Frontal cortex (tissue), 4 donors: ENCODE measurements around the gene B3GAT1. TPM values are rescaled to one million over a fixed set of nuclear protein-coding genes. Genes with fewer than 3 reads are reported as not detected.

Source experiments
- DNase-seq, 2 donors: peaks; one replicate each; pipeline ENCODE4 v3.0.0; 2012; ENCODE audit warnings: low spot score in 2 of 2
- FAIRE-seq: peaks from 2 replicates; lab custom pipeline; 2012; peaks lifted over from hg19 to GRCh38; lab: Jason Lieb, UNC
- total RNA-seq: library from RNA; depleted of rRNA; stranded (reverse); fragments of >200 nt; gene quantifications from one replicate; pipeline ENCODE4 v1.2.3, GENCODE V29; 2014
- donor health status: control.
- donor health status: control.
- donor health status: control.

B3GAT1 gene
- total RNA-seq, 1 donor from 2014 or later: 47.3 TPM

- no peak for FAIRE-seq
- DNase-seq: no peak
Observed at GRCh38 chr11:134362192-134362901, 49.7 kb downstream of the B3GAT1 start.

GRCh38 chr11:134361661-134362060 lies 50.4 kb downstream of the B3GAT1 start:
- FAIRE-seq (no peak), DNase-seq (no peak)

DNA sequence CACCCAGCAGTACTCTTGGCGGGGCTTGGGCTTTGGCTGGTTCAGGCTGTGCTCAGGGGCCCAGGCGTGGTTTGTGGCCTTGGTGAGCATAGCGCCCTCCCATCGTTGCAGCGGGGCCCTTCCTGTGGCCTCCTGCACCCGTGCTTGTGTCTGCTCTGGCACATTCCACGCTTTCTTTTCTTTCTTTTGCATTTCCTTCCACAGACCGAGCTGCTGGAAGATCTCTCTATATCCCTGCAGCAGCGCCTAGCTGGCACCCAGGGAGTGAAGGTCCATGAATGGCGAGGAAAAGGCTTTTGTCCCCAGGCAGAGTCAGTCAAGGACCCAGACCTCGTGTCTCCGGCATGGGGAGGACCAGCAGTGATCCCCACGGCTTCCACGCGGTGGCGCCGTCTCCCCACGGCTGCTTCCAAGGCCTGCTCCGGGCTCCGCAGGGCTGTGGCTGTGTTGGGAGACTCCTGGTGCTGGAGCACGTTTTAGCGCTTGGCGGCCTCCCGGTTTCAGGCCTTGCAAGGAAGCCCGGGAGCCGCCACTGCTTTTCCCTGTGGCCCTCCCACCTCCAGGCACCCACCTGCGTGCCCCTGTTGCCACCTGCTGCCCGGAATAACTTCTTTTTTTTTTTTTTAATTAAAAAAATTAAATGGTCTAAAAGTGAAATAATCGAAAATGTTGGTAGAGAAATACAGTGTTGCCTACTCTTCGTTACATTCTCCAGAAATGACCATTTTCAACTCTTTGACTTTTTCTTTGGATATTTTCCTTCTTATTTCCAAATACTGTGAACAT lies 51.8 kb downstream of the B3GAT1 start:
- FAIRE-seq: no peak
- DNase-seq: peak; percentile 83 to 89

- FAIRE-seq (no peak), DNase-seq (no peak)
Observed at GRCh38 chr11:134359646-134360045, 52.4 kb downstream of the B3GAT1 start.

GRCh38 chr11:134358856-134359490 lies 53.1 kb downstream of the B3GAT1 start:
- FAIRE-seq (no peak), DNase-seq (no peak)

- FAIRE-seq: no peak
- DNase-seq: no peak
Observed at GRCh38 chr11:134358165-134358855, 53.7 kb downstream of the B3GAT1 start.

- FAIRE-seq (no peak), DNase-seq (no peak)
Observed at GRCh38 chr11:134357545-134357839, 54.5 kb downstream of the B3GAT1 start.

- DNase-seq (no peak), FAIRE-seq (no peak)
Observed at GRCh38 chr11:134356656-134357544, 55.1 kb downstream of the B3GAT1 start.

GRCh38 chr11:134355656-134356055 lies 56.4 kb downstream of the B3GAT1 start:
- FAIRE-seq (no peak), DNase-seq (no peak)

- no peak for DNase-seq
- no peak for FAIRE-seq
Observed at GRCh38 chr11:134355136-134355535, 56.9 kb downstream of the B3GAT1 start.

DNA sequence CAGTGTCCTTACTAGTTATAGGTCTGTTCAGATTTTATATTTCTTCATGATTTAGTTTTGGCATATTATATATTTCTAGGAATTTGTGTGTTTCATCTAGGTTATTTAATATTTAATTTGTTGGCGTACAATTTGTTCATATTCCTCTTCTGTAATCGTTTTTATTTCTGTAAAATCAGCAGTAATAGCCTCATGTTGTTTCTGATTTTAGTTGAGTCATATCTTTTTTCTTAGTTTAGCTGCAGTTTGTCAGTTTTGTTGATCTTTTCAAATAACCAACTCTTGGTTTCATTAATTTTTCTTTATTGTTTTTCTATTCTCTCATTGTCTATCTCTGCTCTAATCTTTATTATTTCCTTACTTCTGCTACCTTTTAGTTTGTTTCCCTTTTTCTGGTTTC lies 59.9 kb downstream of the B3GAT1 start:
- DNase-seq (no peak), FAIRE-seq (no peak)

DNA sequence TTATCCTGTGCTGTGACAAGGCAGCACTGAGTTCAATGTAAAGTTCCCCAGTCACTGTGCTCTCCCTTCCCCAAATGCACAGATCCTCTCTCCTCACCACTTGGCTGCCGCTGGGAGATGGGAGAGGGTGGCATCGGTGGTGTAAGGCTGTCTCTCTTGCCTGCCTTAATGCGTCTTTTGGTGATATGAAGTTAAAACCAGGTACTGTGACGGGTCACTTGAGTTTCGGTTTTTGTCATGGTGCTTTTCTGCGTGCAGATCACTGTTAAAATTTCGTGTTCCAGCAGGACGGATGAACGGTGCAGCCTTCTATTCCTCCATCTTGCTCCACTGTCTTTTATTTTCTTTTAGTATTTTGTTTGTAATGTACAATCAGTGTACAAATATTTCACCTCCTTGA lies 61.7 kb downstream of the B3GAT1 start:
- DNase-seq (no peak), FAIRE-seq (no peak)

DNA sequence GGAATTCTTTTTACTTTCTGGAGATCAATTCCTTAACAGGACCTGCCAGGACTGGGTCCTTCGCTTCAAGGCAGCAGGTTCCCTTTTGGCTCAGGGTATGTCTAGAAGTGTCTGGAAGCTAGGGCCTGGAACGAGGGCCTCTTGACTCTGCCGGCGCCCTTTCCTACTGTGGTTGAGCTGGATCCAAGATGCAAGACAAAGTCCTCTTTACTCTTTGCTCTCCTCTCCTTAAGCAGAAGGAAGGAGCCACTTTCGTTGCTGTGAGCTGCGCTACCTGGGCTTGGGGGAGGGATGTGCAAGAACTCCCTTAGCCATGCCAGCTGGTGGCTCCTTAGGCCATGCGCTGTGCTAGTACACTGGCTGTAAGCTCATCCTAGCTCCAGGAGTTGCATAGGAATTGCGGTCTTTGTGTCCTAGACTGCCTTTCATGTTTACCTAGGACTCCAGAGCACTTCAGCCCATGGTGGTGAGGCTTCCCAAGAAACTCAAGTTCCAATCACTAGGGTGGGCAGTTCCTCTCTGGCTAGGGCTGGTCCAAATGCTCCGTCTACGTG lies 62.2 kb downstream of the B3GAT1 start:
- DNase-seq: no peak
- FAIRE-seq: no peak

DNA sequence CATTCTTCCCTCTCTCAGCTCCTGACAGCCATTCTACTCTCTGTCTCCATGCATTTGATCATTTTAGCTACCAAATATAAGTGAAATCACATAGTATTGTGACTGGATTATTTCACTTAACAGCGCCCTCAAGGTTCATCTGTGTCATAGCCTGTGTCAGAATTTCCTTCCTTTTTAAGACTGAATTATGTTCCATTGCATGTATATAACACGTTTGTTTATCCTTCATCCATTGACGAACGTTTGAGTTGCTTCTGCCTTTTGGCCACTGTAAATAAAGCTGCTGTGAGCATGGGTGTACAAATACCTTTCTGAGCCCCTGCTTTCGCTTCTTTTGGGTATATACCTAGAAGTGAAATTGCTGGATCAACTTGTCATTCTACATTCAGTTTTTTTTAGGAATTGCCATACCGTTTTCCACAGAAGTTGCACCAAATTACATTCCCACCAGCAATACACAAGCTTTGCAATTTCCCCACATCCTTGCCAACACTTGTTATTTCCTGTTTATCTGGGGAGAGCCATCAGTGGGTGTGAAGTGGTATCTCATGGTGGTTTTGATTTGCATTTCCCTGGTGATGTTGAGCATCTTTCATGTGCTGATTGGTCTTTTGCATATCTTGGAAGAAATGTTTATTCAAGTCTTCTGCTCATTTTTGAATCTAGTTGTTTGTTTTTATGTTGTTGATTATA lies 62.8 kb downstream of the B3GAT1 start:
- FAIRE-seq (no peak), DNase-seq (no peak)

DNA sequence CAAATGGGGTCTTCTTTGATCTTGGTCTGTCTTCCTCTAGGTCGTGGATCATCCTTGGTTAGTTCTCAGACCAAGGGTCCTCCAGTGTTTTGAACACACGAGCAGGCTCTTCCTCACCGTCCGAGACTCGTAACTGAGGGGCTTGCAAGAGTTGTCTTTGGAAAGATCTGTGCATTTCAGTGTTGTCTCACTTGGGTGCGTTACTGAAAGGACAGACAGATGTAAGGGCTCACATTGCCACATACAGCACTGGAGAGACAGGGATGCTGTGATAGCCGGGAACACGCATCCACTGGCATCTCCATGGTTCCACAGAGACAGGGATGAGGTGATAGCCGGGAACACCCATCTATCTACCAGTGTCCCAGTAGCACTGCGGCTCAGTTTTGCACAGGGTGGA lies 64.6 kb downstream of the B3GAT1 start:
- no peak for DNase-seq

GRCh38 chr11:134346976-134347350 lies 65.1 kb downstream of the B3GAT1 start:
- DNase-seq (no peak), FAIRE-seq (no peak)

More for the DNA sequence above, 64.6 kb downstream of the B3GAT1 start:
- no peak for FAIRE-seq

DNA sequence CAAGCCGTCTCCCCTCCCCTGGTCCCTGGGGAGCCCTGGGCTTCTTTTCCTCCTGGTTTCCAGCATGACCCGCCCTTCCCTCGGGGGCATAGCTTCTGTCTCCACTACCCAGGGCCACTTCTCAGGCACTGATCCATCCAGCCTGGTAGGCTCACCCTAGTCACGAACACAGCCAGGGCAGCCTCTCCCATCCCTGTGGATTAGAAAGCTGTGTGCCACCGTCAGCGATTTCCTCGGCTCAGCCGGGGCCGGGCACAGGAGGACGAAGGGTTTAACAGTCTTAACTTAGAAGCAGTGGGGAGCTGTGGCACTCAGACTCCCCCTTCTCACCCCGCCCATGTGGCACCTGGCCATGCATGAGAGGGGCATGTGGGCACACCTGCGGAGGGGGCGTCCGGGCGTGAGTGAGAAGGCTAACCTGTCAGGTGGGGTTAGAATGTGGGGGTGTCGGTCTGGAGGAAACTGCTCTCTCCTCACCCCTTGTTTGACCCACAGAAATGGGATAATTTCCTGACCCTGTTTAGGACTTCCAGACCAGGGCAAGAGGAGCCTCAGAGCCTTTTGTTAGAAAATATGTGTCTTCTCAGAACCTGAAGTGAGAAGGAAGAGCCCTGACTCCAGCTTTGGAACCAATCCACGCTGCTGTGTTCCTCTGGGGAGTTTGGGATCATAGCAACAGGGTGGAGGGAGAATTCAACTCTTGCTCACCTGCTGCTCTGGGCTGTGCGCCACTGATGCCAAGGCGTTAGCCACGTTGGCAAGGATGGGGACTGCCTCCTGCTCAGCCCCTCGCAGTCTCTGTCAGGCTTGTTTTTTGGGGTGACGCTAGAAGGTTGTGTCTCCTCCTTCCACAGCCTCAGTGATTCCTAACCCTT lies 65.7 kb downstream of the B3GAT1 start:
- DNase-seq (no peak), FAIRE-seq (no peak)

- DNase-seq (no peak), FAIRE-seq (no peak)
Observed at GRCh38 chr11:134345237-134345550, 66.8 kb downstream of the B3GAT1 start.
